IPS-NIHi11 (cell line): ENCODE measurements around the gene VANGL2.

Source experiments
- DNase-seq: peaks from one replicate; pipeline ENCODE4 v3.0.0; 2012; ENCODE audit warnings: mixed read lengths, low spot score

VANGL2 gene

GRCh38 chr1:160406131-160406968, 6.0 kb downstream of the VANGL2 start:
- no peak for DNase-seq

- DNase-seq = peak; percentile 50
These were observed 7.8 kb downstream of the VANGL2 start for GRCh38 chr1:160407839-160408801.

GRCh38 chr1:160408864-160409263, 8.5 kb downstream of the VANGL2 start:
- DNase-seq = no peak

DNA sequence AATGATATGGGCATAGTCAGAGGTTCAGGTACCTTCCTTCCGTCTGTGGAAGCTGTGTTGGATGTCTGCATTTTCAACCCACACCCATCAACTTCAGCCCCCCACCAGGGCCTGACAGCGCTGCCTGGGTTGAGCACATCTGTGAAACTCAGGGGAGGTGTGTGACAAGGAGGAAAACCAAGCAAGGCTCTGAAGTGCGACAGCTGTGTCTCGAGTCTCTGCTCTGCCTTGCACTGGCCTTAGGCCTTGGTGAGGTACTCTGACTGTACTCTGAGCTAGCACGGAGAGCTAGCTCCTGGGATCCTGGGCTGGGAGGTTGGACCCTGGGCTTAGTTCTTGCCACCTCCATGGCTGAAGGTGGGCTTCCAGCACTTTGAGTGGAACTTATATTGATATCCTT, 9.1 kb downstream of the VANGL2 start:
- DNase-seq = no peak

- peak; percentile 76 for DNase-seq
These were observed 10.1 kb downstream of the VANGL2 start for GRCh38 chr1:160410406-160411005.

- no peak for DNase-seq
These were observed 11.1 kb downstream of the VANGL2 start for GRCh38 chr1:160411271-160412027.

GRCh38 chr1:160412028-160412362, 11.6 kb downstream of the VANGL2 start:
- DNase-seq = no peak

- DNase-seq = no peak
These were observed 13.4 kb downstream of the VANGL2 start for GRCh38 chr1:160413716-160414115.

GRCh38 chr1:160414881-160415280, 14.5 kb downstream of the VANGL2 start:
- no peak for DNase-seq

GRCh38 chr1:160415696-160416290, 15.4 kb downstream of the VANGL2 start:
- no peak for DNase-seq

- DNase-seq = peak; percentile 67
These were observed 16.0 kb downstream of the VANGL2 start for GRCh38 chr1:160416369-160416768.

GRCh38 chr1:160418483-160418882, 18.1 kb downstream of the VANGL2 start:
- DNase-seq = no peak

- no peak for DNase-seq
These were observed 18.9 kb downstream of the VANGL2 start for GRCh38 chr1:160419150-160419837.

DNA sequence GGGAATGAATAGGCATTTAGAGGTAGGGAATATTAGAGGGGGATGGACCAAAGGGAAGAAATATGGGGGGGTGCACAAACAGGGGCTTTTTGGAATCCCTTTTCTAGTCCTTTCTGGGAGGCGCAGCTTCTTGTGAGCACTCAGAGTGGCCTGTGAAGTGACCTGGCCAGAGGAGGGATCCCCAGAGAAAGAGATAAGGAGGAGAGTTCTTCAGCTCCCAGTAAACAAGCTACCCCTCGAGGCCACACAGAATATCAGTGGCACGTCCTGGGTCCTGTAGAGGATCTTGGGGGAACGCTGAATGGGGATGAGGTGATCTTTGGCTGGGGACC, 19.4 kb downstream of the VANGL2 start:
- DNase-seq = no peak

DNA sequence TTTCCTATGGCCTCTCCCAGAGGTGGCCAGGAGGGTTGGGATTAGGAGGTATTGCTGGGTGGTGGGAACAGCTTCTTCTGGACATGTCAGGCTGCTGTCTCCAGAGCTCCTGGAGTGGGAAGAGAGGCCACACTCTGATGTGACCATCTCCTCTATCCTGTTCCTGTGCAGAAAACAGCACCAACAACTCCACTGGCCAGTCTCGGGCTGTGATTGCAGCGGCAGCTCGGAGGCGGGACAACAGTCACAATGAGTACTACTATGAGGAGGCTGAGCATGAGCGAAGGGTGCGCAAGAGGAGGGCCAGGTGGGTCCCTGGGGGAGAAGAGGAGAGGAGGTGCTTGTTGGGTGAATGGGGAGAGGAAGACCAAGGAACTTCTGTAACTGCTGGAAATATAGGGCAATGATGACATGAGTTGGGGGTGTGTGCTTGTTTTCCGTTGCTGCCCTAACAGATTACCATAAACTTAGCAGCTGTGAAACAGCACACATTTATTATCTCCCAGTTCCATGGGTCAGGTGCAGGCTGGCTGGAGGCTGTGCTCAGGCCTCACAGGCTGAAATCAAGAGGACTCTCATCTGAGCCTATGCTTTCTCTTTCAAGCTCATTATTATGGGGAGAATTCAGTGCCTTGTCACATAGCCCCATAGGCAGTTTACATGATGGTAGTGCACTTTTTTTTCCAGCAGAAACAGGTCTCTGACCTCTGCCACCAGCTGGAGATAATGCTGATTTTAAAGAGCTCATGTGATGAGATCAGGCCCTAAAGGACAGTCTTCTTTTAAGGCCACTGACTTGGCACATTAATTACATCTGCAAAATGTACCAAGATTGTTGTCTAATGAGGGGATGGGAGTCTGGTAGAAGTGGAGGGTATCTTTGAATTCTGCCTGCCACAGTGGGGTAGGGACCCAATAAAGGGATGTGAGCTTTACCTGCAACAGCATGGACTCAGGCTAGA, 20.8 kb downstream of the VANGL2 start:
- no peak for DNase-seq

- DNase-seq = no peak
These were observed 21.5 kb downstream of the VANGL2 start for GRCh38 chr1:160421881-160422280.

GRCh38 chr1:160423966-160424365, 23.6 kb downstream of the VANGL2 start:
- no peak for DNase-seq

- DNase-seq = no peak
These were observed 25.5 kb downstream of the VANGL2 start for GRCh38 chr1:160425847-160426246.

GRCh38 chr1:160427625-160428024, 27.3 kb downstream of the VANGL2 start:
- DNase-seq = no peak

DNA sequence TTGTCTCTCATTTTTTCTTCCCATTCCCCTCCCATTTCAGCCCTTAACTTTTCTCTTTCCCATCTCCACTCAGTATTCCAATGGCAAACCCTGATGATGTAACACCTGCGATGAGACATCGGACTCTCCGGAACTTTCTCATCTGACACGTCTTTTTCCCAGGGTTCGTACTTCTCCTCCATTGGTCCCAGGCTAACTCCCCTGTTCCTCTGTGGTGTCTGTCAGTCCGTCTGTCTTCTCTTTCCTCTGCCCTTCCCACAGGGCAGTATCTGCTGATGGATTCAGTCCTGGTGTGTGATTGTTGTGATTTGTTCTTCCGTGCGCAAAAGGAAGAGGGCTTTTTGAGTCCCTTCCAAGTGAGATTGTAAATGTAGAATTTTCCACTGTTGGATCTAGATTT, 27.7 kb downstream of the VANGL2 start:
- no peak for DNase-seq
